GM18951 (cell line): ENCODE measurements around the gene BCAP31.
"Not testable (repeated sequence)": the region's sequence is repeated elsewhere in the genome, so short reads cannot be mapped to it uniquely, and the experiment has no call there.

Experiments used
- POLR2A ChIP-seq: IDR thresholded peaks from 4 replicates; pipeline ENCODE4 v1.6.1; 2011; ENCODE audit warnings: mild to moderate bottlenecking; ENCODE audit not compliant: insufficient read length, insufficient read depth; ENCODE audit errors: extremely low read depth
- in situ Hi-C: fragments of 300-500 bp; cut with MboI; formaldehyde crosslinking; loops from one replicate; pipeline ENCODE4 v1.12.0; 2022; ENCODE audit warnings: low sequenced_read_pairs, mixed read lengths, inconsistent platforms; ENCODE audit not compliant: unreplicated experiment

Gene BCAP31

GRCh38 chrX:153693216-153694086 lies 30.7 kb downstream of the BCAP31 start:
- no peak for TF ChIP-seq POLR2A
- in situ Hi-C loops: no loop called here

GRCh38 chrX:153692611-153693156 lies 31.5 kb downstream of the BCAP31 start:
- TF ChIP-seq POLR2A: no peak
- in situ Hi-C loops: no loop called here

GRCh38 chrX:153692003-153692402 lies 32.2 kb downstream of the BCAP31 start:
- no peak for TF ChIP-seq POLR2A
- in situ Hi-C loops: no loop called here

GRCh38 chrX:153691032-153691827 lies 33.0 kb downstream of the BCAP31 start:
- in situ Hi-C loops: not testable (repeated sequence)

GRCh38 chrX:153690466-153690865 lies 33.7 kb downstream of the BCAP31 start:
- in situ Hi-C loops: no loop called here
- TF ChIP-seq POLR2A: no peak

- in situ Hi-C loops: no loop called here
- no peak for TF ChIP-seq POLR2A
Measured at GRCh38 chrX:153689654-153690465, 34.3 kb downstream of the BCAP31 start.

- no peak for TF ChIP-seq POLR2A
- in situ Hi-C loops: no loop called here
Measured at GRCh38 chrX:153688911-153689590, 35.1 kb downstream of the BCAP31 start.

GRCh38 chrX:153688506-153688905 lies 35.7 kb downstream of the BCAP31 start:
- in situ Hi-C loops: no loop called here
- no peak for TF ChIP-seq POLR2A

GRCh38 chrX:153688071-153688470 lies 36.1 kb downstream of the BCAP31 start:
- no peak for TF ChIP-seq POLR2A
- in situ Hi-C loops: no loop called here

- in situ Hi-C loops: no loop called here
- TF ChIP-seq POLR2A: no peak
Measured at GRCh38 chrX:153687121-153688039, 36.8 kb downstream of the BCAP31 start, which contains the start of gene SLC6A8. Gene SLC6A8, plus strand, starts transcription at chrX:153687926. Its CDS starts 649 bp downstream, at chrX:153688575.

- in situ Hi-C loops: no loop called here
Measured at GRCh38 chrX:153686711-153687110, 37.5 kb downstream of the BCAP31 start.

More at GRCh38 chrX:153686711-153687110, 37.5 kb downstream of the BCAP31 start:
- TF ChIP-seq POLR2A: no peak
